Heart left ventricle (tissue), 16 donors: ENCODE data around the gene RCC2. TPM values are rescaled to one million over a fixed set of nuclear protein-coding genes. Genes with fewer than 3 reads are reported as not detected.

Experiments used
- ATAC-seq, 4 donors: fragments of 200-7000 bp; cut with Tn5 transposase; one replicate each; pipeline ENCODE4 v1.9.1; 2020 to 2022; ENCODE audit warnings: moderate library complexity in 4 of 4, mild to moderate bottlenecking in 3 of 4, moderate number of reproducible peaks in 1 of 4
- DNase-seq, 5 donors: peaks; one replicate each; pipeline ENCODE4 v3.0.0-alpha.2; 2020
- H3K27ac ChIP-seq, 12 donors: fragments of 200-600 bp; sonication (generic) in 4 of 12; one replicate each; pipeline versions ENCODE4 v1.5.0 to v1.8.0; 2016 to 2022; ENCODE audit warnings: mild to moderate bottlenecking in 2 of 12
- H3K27me3 ChIP-seq, 9 donors: fragments of 200-600 bp; sonication (generic) in 2 of 9; one replicate each; pipeline versions ENCODE4 v1.5.1 to v1.8.0; 2016 to 2022; ENCODE audit warnings: mild to moderate bottlenecking in 3 of 9
- H3K36me3 ChIP-seq, 9 donors: fragments of 200-600 bp; sonication (generic) in 2 of 9; one replicate each; pipeline versions ENCODE4 v1.5.0 to v1.8.0; 2018 to 2022; ENCODE audit warnings: mild to moderate bottlenecking in 2 of 9
- H3K4me1 ChIP-seq, 12 donors: fragments of 200-600 bp; sonication (generic) in 4 of 12; one replicate each; pipeline versions ENCODE4 v1.5.0 to v1.8.0; 2016 to 2022; ENCODE audit warnings: mild to moderate bottlenecking in 3 of 12
- H3K4me3 ChIP-seq, 12 donors: fragments of 200-600 bp; sonication (generic) in 4 of 12; one replicate each; pipeline versions ENCODE4 v1.5.0 to v1.8.0; 2017 to 2022; ENCODE audit warnings: mild to moderate bottlenecking in 9 of 12, moderate library complexity in 4 of 12
- H3K9me3 ChIP-seq, 12 donors: fragments of 200-600 bp; sonication (generic) in 4 of 12; one replicate each; pipeline versions ENCODE4 v1.5.0 to v1.8.0; 2016 to 2022; ENCODE audit warnings: mild to moderate bottlenecking in 1 of 12
- POLR2A ChIP-seq, 2 donors: fragments of 450-650 bp; IDR thresholded peaks; one replicate each; pipeline ENCODE4 v1.6.1; 2017; ENCODE audit warnings: antibody characterized with exemption in 2 of 2, mild to moderate bottlenecking in 2 of 2, moderate library complexity in 2 of 2
- WGBS, 4 donors: extraction: QIAGEN DNeasy Blood & Tissue Kit in 2 of 4; methylation state at CpG; one replicate each; pipeline versions ENCODE4 v1.1.5 to v1.1.7; 2013 to 2018; 5-methylcytosine and 5-hydroxymethylcytosine counted together
- intact Hi-C, 10 donors: fragments of 100-400 bp; cut with DNase I; formaldehyde crosslinking; loops; one replicate each; pipeline versions ENCODE4 v1.11.1 to v1.14.2; 2022
- polyA plus RNA-seq, 2 donors: library from polyadenylated mRNA; stranded (reverse); fragments of 200-250 nt; gene quantifications; one replicate each; pipeline ENCODE4 v1.2.3, GENCODE V29; 2013
- total RNA-seq, 9 donors: library from RNA; depleted of rRNA in 2 of 9; stranded (reverse); fragments of >200 nt in 2 of 9; fragmentation: NEBNext Ultra II Directional in 3 of 9; extraction: Animal tissue kit (Norgen Biotek cat#: 25700) in 3 of 9; gene quantifications; one replicate each; pipeline versions ENCODE4 v1.1.0 to v1.2.4, GENCODE V29; 2016 to 2023
- TF ChIP-seq, protein P1 (sequence below), 12 donors: fragments of 200-600 bp; sonication (generic) in 4 of 12; IDR thresholded peaks; one replicate each; pipeline versions ENCODE4 v1.5.0 to v1.8.0; 2018 to 2022; ENCODE audit warnings: antibody characterized with exemption in 12 of 12, mild to moderate bottlenecking in 5 of 12
- donor health status: ischemic (EF 13 %, LVEDD 7.1; RV severe dilation, severe dysfunction).
- donor health status: healthy with polysubstance abuse.
- donor health status: DM: no; HTN: yes; CAD: no.
- donor health status: DM: no; HTN: no; CAD: no.
- donor health status: ischemic (EF 25% LVEDD 6.9; RV normal size, moderate dysfunction).
- donor health status: ischemic (EF 25% LVEDD 5.7; RV mildly dilated, moderate dysfunction).
- donor health status: healthy.
- donor health status: DM: yes; HTN: yes; CAD: no.
- donor health status: ischemic (EF 35%, LVEDD 5.7; RV mildly dilated, moderate dysfunction).
- donor health status: nonischemic (EF 11% LVEDD 7.7; RV severe dilation, severe dysfunction).
- donor health status: DM: yes; HTN: yes; CAD: no.
- donor health status: PGD.
- donor health status: ischemic (EF 29% LVEDD 5.4; RV normal size, mild dysfunction).
- donor health status: nonischemic (EF 23%, LVEDD 6.1; RV moderate dilation, normal function).

The RCC2 gene
- total and polyA plus RNA-seq, 11 donors: 6.1 to 39.1 (median 14.3) TPM

DNA sequence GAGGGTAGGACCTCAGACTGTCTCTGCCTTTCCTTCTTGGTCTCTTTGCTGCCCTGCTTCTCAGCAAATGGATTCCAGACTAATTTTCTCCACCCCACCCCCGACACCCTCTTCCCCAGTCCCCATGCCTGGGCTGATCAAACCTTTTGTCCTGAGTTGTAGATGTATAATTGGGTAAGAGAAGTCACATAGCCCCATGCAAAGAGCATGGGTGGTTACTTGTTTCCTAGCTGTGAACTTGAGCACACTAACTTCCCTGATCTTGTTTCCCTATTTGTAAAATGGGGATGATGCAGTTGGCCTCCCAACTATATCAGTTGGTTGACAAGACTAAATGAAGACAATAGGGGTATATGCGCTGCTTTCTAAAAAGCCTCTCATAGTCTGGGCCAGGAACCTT lies 58.3 kb downstream of the RCC2 start:
- ATAC-seq (no peak), DNase-seq (no peak)
- Histone ChIP-seq H3K27ac (no peak overlapping the region), H3K4me1 (no peaks in the 10 kb centered on the region), H3K27me3 (peaks cover 0 to 30% (median 4%) of the 10 kb centered on the region in 9 donors), H3K4me3 (no peak overlapping the region), H3K36me3 (no peaks in the 10 kb centered on the region), H3K9me3 (no peaks in the 10 kb centered on the region)
- intact Hi-C loops: no loop called here
- TF ChIP-seq POLR2A (IDR thresholded peaks at IDR 0.05): no peak
- TF ChIP-seq, protein P1, sequence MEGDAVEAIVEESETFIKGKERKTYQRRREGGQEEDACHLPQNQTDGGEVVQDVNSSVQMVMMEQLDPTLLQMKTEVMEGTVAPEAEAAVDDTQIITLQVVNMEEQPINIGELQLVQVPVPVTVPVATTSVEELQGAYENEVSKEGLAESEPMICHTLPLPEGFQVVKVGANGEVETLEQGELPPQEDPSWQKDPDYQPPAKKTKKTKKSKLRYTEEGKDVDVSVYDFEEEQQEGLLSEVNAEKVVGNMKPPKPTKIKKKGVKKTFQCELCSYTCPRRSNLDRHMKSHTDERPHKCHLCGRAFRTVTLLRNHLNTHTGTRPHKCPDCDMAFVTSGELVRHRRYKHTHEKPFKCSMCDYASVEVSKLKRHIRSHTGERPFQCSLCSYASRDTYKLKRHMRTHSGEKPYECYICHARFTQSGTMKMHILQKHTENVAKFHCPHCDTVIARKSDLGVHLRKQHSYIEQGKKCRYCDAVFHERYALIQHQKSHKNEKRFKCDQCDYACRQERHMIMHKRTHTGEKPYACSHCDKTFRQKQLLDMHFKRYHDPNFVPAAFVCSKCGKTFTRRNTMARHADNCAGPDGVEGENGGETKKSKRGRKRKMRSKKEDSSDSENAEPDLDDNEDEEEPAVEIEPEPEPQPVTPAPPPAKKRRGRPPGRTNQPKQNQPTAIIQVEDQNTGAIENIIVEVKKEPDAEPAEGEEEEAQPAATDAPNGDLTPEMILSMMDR (IDR thresholded peaks at IDR 0.05): no peak
- WGBS, 4 donors: 75 to 94% (median 80%) methylated on average over 2 of the region's 2 CpGs

DNA sequence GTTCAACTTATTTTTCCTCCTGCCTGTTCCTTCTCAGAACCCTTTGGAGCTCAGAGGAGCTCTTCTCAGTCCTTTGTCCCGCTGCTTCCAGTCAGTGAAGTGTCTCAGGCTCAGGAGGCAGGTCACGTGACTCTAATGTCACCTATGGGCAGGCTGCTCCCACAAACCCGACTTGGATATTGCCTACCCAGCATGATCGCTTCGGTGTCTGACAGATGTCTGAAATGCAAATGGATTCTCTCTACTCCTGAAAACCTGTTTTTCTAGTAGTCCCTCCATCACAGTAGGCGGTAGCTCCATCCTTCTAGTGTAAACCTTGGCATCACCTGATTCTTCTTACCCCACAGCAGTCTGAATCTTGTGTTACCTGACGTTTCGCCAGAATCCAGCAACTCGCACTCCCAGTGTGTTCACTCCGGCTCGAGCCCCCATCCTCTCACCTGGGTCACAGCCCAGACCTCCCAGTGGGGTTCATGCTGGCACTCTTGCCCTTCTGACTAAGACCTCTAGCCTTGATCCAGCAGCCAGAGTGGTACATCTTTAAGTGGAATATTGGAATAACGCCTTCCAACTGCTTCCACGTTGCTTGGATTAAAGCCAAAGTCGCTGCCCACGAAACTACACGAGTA lies 62.0 kb downstream of the RCC2 start:
- no peaks in the 10 kb centered on the region for H3K36me3 ChIP-seq
- ATAC-seq (no peak), DNase-seq (no peak)
- H3K27ac ChIP-seq: no peak overlapping the region
- no peak overlapping the region for H3K4me3 ChIP-seq
- TF ChIP-seq POLR2A (IDR thresholded peaks at IDR 0.05): no peak
- TF ChIP-seq, protein P1 (IDR thresholded peaks at IDR 0.05): no peak
- H3K4me1 ChIP-seq: no peaks in the 10 kb centered on the region
- peaks cover 0 to 65% (median 7%) of the 10 kb centered on the region in 9 donors for H3K27me3 ChIP-seq
- 12 to 25% (median 22%) methylated on average over 16 of the region's 16 CpGs for WGBS, 4 donors
- intact Hi-C loops: no loop called here
- no peaks in the 10 kb centered on the region for H3K9me3 ChIP-seq

- H3K27ac ChIP-seq: no peak overlapping the region
- TF ChIP-seq, protein P1 (IDR thresholded peaks at IDR 0.05): no peak
- no peak for TF ChIP-seq POLR2A (IDR thresholded peaks at IDR 0.05)
- ATAC-seq (no peak), DNase-seq (no peak)
- no peaks in the 10 kb centered on the region for H3K9me3 ChIP-seq
- intact Hi-C loops: no loop called here
- no peaks in the 10 kb centered on the region for H3K4me1 ChIP-seq
- no peak overlapping the region for H3K4me3 ChIP-seq
- 89 to 93% (median 91%) methylated on average over 10 of the region's 10 CpGs for WGBS, 4 donors
- H3K36me3 ChIP-seq: no peaks in the 10 kb centered on the region
- H3K27me3 ChIP-seq: peaks cover 0 to 71% (median 7%) of the 10 kb centered on the region in 9 donors
Measured at GRCh38 chr1:17375651-17376050, 63.8 kb downstream of the RCC2 start.

- WGBS, 4 donors: 61 to 76% (median 68%) methylated on average over 16 to 18 of the region's 18 CpGs
- H3K27me3 ChIP-seq: peaks cover 0 to 60% (median 6%) of the 10 kb centered on the region in 9 donors
- intact Hi-C loops: no loop called here
Measured at GRCh38 chr1:17372955-17373354, 66.5 kb downstream of the RCC2 start.

More at GRCh38 chr1:17372955-17373354, 66.5 kb downstream of the RCC2 start:
- no peak overlapping the region for H3K4me3 ChIP-seq
- H3K9me3 ChIP-seq: no peaks in the 10 kb centered on the region
- no peaks in the 10 kb centered on the region for H3K36me3 ChIP-seq
- DNase-seq (no peak), ATAC-seq (no peak)
- TF ChIP-seq, protein P1 (IDR thresholded peaks at IDR 0.05): no peak
- no peak for TF ChIP-seq POLR2A (IDR thresholded peaks at IDR 0.05)
- H3K4me1 ChIP-seq: no peaks in the 10 kb centered on the region
- no peak overlapping the region for H3K27ac ChIP-seq
